Stimulated activated naive CD8-positive, alpha-beta T cell treated with anti-CD3 and anti-CD28 coated beads, Interleukin-15, Interleukin-2, amounts not matched to agents 100 ng/mL and 50 ng/mL, for 24 hours (primary cell): ENCODE measurements around the gene AKT3.

Experiments
- H3K27ac Mint-ChIP-seq: one replicate; pipeline ENCODE4 v1.8.0; 2021; ENCODE audit warnings: mild to moderate bottlenecking, mixed read lengths
- H3K27me3 Mint-ChIP-seq: one replicate; pipeline ENCODE4 v1.8.0; 2021; ENCODE audit warnings: mixed read lengths
- H3K36me3 Mint-ChIP-seq: one replicate; pipeline ENCODE4 v1.8.0; 2021; ENCODE audit warnings: low read depth, mixed read lengths
- H3K4me1 Mint-ChIP-seq: one replicate; pipeline ENCODE4 v1.8.0; 2021; ENCODE audit warnings: low read depth, mixed read lengths
- H3K4me3 Mint-ChIP-seq: one replicate; pipeline ENCODE4 v1.8.0; 2021; ENCODE audit warnings: mild to moderate bottlenecking, mixed read lengths
- H3K9me3 Mint-ChIP-seq: one replicate; pipeline ENCODE4 v1.8.0; 2021; ENCODE audit warnings: mixed read lengths

Gene AKT3

DNA sequence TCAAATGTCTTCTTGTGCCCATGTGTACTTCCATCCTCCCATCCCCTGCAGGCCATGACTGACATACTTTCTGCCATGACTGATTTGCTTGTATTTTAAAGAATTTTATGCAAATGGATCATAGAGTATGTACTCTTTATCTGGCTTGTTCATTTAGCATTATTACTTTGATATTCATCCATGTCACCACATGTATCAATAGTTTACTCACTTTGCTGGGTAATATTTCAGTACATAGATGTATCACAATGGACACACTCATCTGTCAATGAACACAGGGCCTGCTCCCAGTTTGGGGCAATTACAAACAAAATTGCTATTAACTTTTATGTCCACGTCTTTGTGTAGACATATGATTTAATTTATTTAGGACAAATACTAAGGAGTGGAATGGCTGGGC is 335.1 kb downstream of the AKT3 start:
- Mint-ChIP-seq H3K4me3 (no peak overlapping the region), H3K36me3 (peaks cover 43% of the 10 kb centered on the region), H3K9me3 (no peaks in the 10 kb centered on the region), H3K27me3 (no peaks in the 10 kb centered on the region), H3K27ac (peak overlapping the region; percentile 29), H3K4me1 (peaks cover 15% of the 10 kb centered on the region)

- H3K36me3 Mint-ChIP-seq = peaks cover 39% of the 10 kb centered on the region
- H3K4me3 Mint-ChIP-seq = no peak overlapping the region
- no peaks in the 10 kb centered on the region for H3K9me3 Mint-ChIP-seq
- no peak overlapping the region for H3K27ac Mint-ChIP-seq
- H3K4me1 Mint-ChIP-seq = peaks cover 22% of the 10 kb centered on the region
- no peaks in the 10 kb centered on the region for H3K27me3 Mint-ChIP-seq
These were observed 336.1 kb downstream of the AKT3 start for GRCh38 chr1:243513726-243514491.

DNA sequence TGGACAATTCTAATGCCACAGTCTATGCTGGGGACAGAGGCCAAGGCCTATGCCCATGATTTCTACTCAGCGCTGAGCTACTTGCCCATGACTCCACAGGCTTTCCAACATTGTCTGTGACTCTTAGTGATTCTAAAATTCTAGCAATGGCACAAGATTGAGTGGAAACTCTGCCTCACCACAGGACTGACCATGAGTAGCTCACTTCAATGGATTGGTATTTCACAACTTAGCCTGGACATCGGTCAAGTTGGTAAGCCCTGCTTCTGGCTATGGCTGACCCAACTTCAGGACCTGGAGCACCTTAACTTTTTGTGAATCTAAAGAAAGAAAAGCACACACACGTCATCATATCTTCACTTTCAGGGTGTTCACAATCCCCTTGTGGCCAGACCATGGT is 339.1 kb downstream of the AKT3 start:
- H3K4me1 Mint-ChIP-seq = peaks cover 51% of the 10 kb centered on the region
- no peaks in the 10 kb centered on the region for H3K9me3 Mint-ChIP-seq
- H3K36me3 Mint-ChIP-seq = peaks cover 28% of the 10 kb centered on the region
- no peaks in the 10 kb centered on the region for H3K27me3 Mint-ChIP-seq
- no peak overlapping the region for H3K4me3 Mint-ChIP-seq
- no peak overlapping the region for H3K27ac Mint-ChIP-seq

DNA sequence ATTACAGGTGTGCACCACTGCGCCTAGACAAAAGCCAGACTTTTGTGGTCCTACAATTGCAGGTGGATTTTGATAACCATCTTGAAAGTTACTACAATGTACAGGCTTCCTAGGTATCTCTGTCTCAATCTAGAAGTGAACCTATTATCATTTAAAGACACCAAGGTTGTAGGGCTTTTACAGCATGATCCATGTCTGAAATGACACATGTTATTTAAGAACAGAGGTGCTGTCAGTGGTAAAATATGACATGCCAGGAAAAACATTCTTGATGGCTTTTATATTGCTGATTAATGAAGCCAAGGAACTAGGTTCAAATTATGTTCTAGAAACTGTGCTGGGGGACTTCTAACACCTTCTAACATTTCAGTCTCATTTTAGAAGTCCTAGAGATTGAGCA is 341.1 kb downstream of the AKT3 start:
- peaks cover 40% of the 10 kb centered on the region for H3K4me1 Mint-ChIP-seq
- H3K27me3 Mint-ChIP-seq = no peaks in the 10 kb centered on the region
- H3K9me3 Mint-ChIP-seq = no peaks in the 10 kb centered on the region
- no peak overlapping the region for H3K4me3 Mint-ChIP-seq
- H3K27ac Mint-ChIP-seq = no peak overlapping the region
- peaks cover 41% of the 10 kb centered on the region for H3K36me3 Mint-ChIP-seq

GRCh38 chr1:243508303-243508713 is 341.7 kb downstream of the AKT3 start:
- peak overlapping the region; percentile 48 for H3K4me3 Mint-ChIP-seq
- H3K36me3 Mint-ChIP-seq = peaks cover 47% of the 10 kb centered on the region
- no peaks in the 10 kb centered on the region for H3K9me3 Mint-ChIP-seq
- H3K4me1 Mint-ChIP-seq = peaks cover 36% of the 10 kb centered on the region
- H3K27me3 Mint-ChIP-seq = no peaks in the 10 kb centered on the region
- no peak overlapping the region for H3K27ac Mint-ChIP-seq

- H3K36me3 Mint-ChIP-seq = peaks cover 48% of the 10 kb centered on the region
- no peaks in the 10 kb centered on the region for H3K9me3 Mint-ChIP-seq
- H3K4me3 Mint-ChIP-seq = no peak overlapping the region
- no peaks in the 10 kb centered on the region for H3K27me3 Mint-ChIP-seq
- peaks cover 36% of the 10 kb centered on the region for H3K4me1 Mint-ChIP-seq
- H3K27ac Mint-ChIP-seq = no peak overlapping the region
These were observed 342.3 kb downstream of the AKT3 start for GRCh38 chr1:243507672-243508302.

GRCh38 chr1:243507001-243507671 is 342.9 kb downstream of the AKT3 start:
- Mint-ChIP-seq H3K4me1 (peaks cover 36% of the 10 kb centered on the region), H3K27me3 (no peaks in the 10 kb centered on the region), H3K27ac (no peak overlapping the region), H3K36me3 (peaks cover 49% of the 10 kb centered on the region), H3K9me3 (no peaks in the 10 kb centered on the region), H3K4me3 (no peak overlapping the region)

DNA sequence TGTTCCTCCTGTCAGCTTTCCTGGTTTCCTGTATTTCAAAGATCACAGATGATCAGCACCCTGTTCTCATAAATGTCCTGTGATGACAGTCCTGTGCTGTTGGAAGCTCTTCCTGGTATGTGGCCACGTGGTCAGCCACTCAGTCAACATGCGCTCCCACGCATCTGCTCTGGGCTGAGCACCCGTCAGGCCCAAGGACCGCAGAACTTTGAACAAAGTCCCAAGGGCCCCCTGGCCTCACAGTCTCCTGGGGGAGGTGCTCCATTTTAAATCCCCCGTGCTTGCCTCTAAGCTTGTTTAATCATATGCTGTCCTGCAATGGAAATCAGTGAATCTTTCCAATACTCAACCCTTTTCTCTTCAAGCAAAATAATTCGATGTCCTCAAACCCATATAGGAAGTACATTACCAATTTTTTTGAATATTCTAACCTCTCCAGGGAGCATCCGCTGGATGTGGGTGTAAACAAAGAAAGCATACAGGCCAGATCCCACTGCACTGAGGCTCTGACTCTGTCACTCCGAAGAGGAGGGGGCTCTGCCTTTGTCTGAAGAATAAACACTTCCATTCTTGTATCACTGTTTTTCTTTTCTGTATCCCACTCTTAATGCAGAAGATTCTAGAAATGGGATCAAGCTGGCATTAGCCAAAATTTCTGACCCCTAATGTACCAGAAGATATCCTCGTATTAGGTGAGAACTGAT is 343.9 kb downstream of the AKT3 start:
- H3K27me3 Mint-ChIP-seq = no peaks in the 10 kb centered on the region
- no peaks in the 10 kb centered on the region for H3K9me3 Mint-ChIP-seq
- peaks cover 36% of the 10 kb centered on the region for H3K4me1 Mint-ChIP-seq
- no peak overlapping the region for H3K4me3 Mint-ChIP-seq
- H3K27ac Mint-ChIP-seq = no peak overlapping the region
- H3K36me3 Mint-ChIP-seq = peaks cover 44% of the 10 kb centered on the region

GRCh38 chr1:243503155-243503554 is 346.9 kb downstream of the AKT3 start:
- Mint-ChIP-seq H3K4me3 (no peak overlapping the region), H3K9me3 (no peaks in the 10 kb centered on the region), H3K27ac (no peak overlapping the region), H3K36me3 (peaks cover 48% of the 10 kb centered on the region), H3K4me1 (peaks cover 26% of the 10 kb centered on the region), H3K27me3 (no peaks in the 10 kb centered on the region)

DNA sequence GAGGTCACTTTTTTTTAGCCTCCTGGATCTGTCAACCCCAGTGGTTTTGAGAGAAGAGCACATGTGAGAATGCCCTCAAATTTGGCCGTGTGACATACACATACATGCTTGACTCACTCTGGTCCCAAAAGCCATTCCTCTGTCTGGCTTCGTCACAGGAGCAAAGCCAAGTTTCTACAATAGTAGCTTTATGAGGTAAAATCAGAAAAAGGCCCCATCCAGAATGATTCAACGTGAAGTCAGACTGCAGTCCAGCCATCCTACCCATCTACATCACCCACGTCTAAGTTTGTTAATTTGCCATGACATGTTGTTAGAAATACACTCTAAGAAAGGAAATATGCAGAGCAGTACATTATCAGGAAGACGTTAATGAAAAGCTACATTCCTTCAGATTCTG is 349.0 kb downstream of the AKT3 start:
- Mint-ChIP-seq H3K4me3 (no peak overlapping the region), H3K27ac (no peak overlapping the region), H3K36me3 (peaks cover 49% of the 10 kb centered on the region), H3K9me3 (no peaks in the 10 kb centered on the region), H3K27me3 (no peaks in the 10 kb centered on the region), H3K4me1 (peaks cover 13% of the 10 kb centered on the region)

DNA sequence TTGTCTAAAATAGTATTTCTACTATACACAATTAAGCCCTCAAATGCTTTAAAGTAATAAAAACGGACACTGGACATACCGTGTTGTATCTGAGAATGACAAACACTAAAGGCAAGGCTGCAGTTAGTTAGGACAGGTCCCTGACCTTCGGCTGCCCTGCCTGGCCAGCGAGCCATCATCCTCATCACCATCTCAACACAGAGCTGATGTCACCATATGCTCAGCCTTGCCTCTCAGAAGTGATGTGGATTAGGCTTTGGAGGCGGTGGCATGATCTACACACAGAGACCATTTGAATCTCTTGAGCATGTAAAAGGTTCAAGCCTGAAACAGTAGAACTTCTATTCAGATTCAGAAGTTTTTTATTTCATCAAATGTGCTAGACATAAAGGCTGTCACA is 349.5 kb downstream of the AKT3 start:
- H3K36me3 Mint-ChIP-seq = peaks cover 49% of the 10 kb centered on the region
- peaks cover 14% of the 10 kb centered on the region for H3K4me1 Mint-ChIP-seq
- H3K27me3 Mint-ChIP-seq = no peaks in the 10 kb centered on the region
- no peak overlapping the region for H3K27ac Mint-ChIP-seq
- no peaks in the 10 kb centered on the region for H3K9me3 Mint-ChIP-seq
- H3K4me3 Mint-ChIP-seq = no peak overlapping the region

DNA sequence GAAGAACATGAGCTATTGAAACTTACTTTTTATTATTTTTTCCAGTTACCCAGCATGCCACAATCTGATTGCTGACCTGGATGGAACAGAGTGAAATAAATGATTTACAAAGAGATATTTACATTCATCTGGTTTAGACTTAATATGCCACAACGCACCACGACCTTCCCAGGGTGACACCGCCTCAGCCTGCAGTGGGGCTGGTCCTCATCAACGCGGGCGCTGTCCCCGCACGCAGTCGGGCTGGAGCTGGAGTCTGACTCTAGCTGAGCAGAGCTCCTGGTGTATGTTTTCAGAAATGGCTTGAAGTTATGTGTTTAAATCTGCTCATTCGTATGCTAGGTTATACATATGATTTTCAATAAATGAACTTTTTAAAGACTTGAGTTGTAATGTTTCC is 350.3 kb downstream of the AKT3 start:
- Mint-ChIP-seq H3K4me1 (peaks cover 14% of the 10 kb centered on the region), H3K9me3 (no peaks in the 10 kb centered on the region), H3K36me3 (peaks cover 41% of the 10 kb centered on the region), H3K27ac (no peak overlapping the region), H3K27me3 (no peaks in the 10 kb centered on the region), H3K4me3 (no peak overlapping the region)

DNA sequence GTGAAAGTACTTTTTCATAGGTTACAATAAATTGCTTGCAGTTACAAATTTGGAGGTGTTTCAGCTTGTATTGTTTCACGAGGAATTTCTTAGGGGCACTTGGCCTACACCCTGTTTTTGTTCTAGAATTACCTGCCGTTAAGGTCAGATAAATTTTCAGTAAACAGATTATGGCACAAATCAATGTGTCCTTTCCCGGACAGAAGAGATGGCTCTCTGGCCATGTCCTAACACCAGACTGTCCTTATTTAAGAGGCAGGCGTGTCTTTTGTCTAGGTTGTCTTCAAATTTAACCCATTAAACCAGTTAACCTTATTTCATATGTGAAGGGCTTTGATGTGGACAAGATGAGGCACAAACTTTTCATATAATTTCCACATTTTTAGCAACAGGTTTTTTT is 350.8 kb downstream of the AKT3 start:
- peaks cover 14% of the 10 kb centered on the region for H3K4me1 Mint-ChIP-seq
- no peak overlapping the region for H3K4me3 Mint-ChIP-seq
- H3K27me3 Mint-ChIP-seq = no peaks in the 10 kb centered on the region
- no peaks in the 10 kb centered on the region for H3K9me3 Mint-ChIP-seq
- peaks cover 37% of the 10 kb centered on the region for H3K36me3 Mint-ChIP-seq
- H3K27ac Mint-ChIP-seq = no peak overlapping the region

DNA sequence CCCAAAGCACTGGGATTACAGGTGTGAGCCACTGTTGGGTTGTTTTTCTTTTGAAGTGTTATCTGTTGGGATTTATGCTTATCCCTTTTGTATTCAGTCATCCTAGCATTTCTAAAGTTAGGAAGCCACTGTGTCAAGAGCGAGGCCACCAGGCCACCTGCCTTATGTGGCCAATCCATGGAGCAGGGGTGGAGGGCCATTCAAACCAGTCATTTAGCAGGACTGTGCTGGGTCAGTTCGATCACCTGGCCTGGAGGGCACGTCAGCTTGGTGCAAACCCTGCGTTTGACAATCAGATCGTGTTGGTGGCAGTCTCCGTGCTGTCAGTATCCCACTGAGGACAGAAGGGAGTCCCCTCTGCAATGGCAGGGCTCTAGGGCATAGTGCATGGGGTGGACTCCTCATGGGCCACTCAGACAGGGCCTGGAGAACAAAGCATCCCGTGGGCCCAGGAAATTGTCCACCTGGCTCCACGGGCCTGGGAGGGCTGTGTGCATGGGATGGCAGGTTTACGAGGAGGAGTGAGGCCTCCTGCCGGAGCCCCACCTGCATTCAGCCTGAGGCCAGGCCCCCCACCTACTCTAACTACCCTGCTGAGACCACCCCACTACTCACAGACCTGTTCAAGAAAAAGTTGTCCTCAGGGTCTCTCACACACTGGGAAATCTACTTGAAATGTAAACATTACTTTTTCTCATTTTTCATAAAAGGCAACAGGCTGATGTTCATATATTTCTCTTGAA is 351.9 kb downstream of the AKT3 start:
- Mint-ChIP-seq H3K4me3 (no peak overlapping the region), H3K9me3 (no peaks in the 10 kb centered on the region), H3K36me3 (peaks cover 32% of the 10 kb centered on the region), H3K27ac (peak overlapping the region; percentile 21), H3K27me3 (no peaks in the 10 kb centered on the region), H3K4me1 (peaks cover 14% of the 10 kb centered on the region)
